ENCODE data around the gene CHRNA1. TPM values are rescaled to one million over a fixed set of nuclear protein-coding genes. Genes with fewer than 3 reads are reported as not detected.

CHRNA1 gene
- polyA plus RNA-seq, 1 donor from 2014 or later: not detected

GRCh38 chr2:174761837-174762236 is 2.4 kb downstream of the CHRNA1 start:
- no peaks in the 10 kb centered on the region for H3K79me2 ChIP-seq (replicated peaks; ENCODE audit: insufficient read depth, low read length)
- H3K4me3 ChIP-seq (ENCODE audit: low read length): no peak overlapping the region
- TF ChIP-seq POLR2AphosphoS5 (IDR thresholded peaks at IDR 0.05): no peak
- TF ChIP-seq TAF1 (IDR thresholded peaks at IDR 0.05; ENCODE audit: low read depth): no peak
- TF ChIP-seq REST (IDR thresholded peaks at IDR 0.05; ENCODE audit: borderline replicate concordance): no peak
- TF ChIP-seq RAD21 (conservative IDR thresholded peaks at IDR 0.05): no peak
- no peak for TF ChIP-seq SMC3 (conservative IDR thresholded peaks at IDR 0.05; ENCODE audit: poor library complexity)
- no peak for TF ChIP-seq CTCF (IDR thresholded peaks at IDR 0.05; ENCODE audit: poor library complexity, severe bottlenecking)
- no peak overlapping the region for H2AFZ ChIP-seq (ENCODE audit: low read depth, low read length)
- H3K27me3 ChIP-seq (ENCODE audit: insufficient read depth, low read depth, low read length): no peaks in the 10 kb centered on the region
- H3K36me3 ChIP-seq (ENCODE audit: insufficient read depth, low read length): no peaks in the 10 kb centered on the region
- H3K9me3 ChIP-seq (ENCODE audit: low read length): no peaks in the 10 kb centered on the region
- H4K20me1 ChIP-seq (ENCODE audit: insufficient read depth): no peaks in the 10 kb centered on the region
- H3K4me2 ChIP-seq (ENCODE audit: low read length): no peak overlapping the region
- H3K9me2 ChIP-seq (ENCODE audit: insufficient read depth, low read length): no peaks in the 10 kb centered on the region
- H3K27ac ChIP-seq (ENCODE audit: low read length): no peak overlapping the region
- no peaks in the 10 kb centered on the region for H3F3A ChIP-seq (ENCODE audit: insufficient read depth, low read length, poor library complexity, severe bottlenecking)
- H3K9ac ChIP-seq (ENCODE audit: low read length): no peak overlapping the region

GRCh38 chr2:174760845-174761473 is 3.3 kb downstream of the CHRNA1 start:
- no peak overlapping the region for H2AFZ ChIP-seq (ENCODE audit: low read depth, low read length)
- H3K9me2 ChIP-seq (ENCODE audit: insufficient read depth, low read length): no peaks in the 10 kb centered on the region
- no peak overlapping the region for H3K9ac ChIP-seq (ENCODE audit: low read length)
- H3F3A ChIP-seq (ENCODE audit: insufficient read depth, low read length, poor library complexity, severe bottlenecking): no peaks in the 10 kb centered on the region
- TF ChIP-seq RAD21 (conservative IDR thresholded peaks at IDR 0.05) (no peak), REST (IDR thresholded peaks at IDR 0.05; ENCODE audit: borderline replicate concordance) (no peak), CTCF (IDR thresholded peaks at IDR 0.05; ENCODE audit: poor library complexity, severe bottlenecking) (no peak), SMC3 (conservative IDR thresholded peaks at IDR 0.05; ENCODE audit: poor library complexity) (no peak), TAF1 (IDR thresholded peaks at IDR 0.05; ENCODE audit: low read depth) (no peak), EP300 (conservative IDR thresholded peaks at IDR 0.05; ENCODE audit: poor library complexity, severe bottlenecking) (no peak), POLR2AphosphoS5 (IDR thresholded peaks at IDR 0.05) (no peak), EZH2 (IDR thresholded peaks at IDR 0.05; ENCODE audit: borderline replicate concordance, insufficient read depth, low read length, poor library complexity, severe bottlenecking) (no peak), MXI1 (conservative IDR thresholded peaks at IDR 0.05; ENCODE audit: poor library complexity, severe bottlenecking) (no peak)
- H3K4me3 ChIP-seq (ENCODE audit: low read length): no peak overlapping the region
- H3K9me3 ChIP-seq (ENCODE audit: low read length): no peaks in the 10 kb centered on the region
- no peak overlapping the region for H3K27ac ChIP-seq (ENCODE audit: low read length)
- no peaks in the 10 kb centered on the region for H3K27me3 ChIP-seq (ENCODE audit: insufficient read depth, low read depth, low read length)
- no peaks in the 10 kb centered on the region for H4K20me1 ChIP-seq (ENCODE audit: insufficient read depth)
- no peak overlapping the region for H3K4me2 ChIP-seq (ENCODE audit: low read length)
- H3K36me3 ChIP-seq (ENCODE audit: insufficient read depth, low read length): no peaks in the 10 kb centered on the region
- no peaks in the 10 kb centered on the region for H3K79me2 ChIP-seq (replicated peaks; ENCODE audit: insufficient read depth, low read length)

Data from neural cell (in vitro differentiated cells).